GM21576 (cell line): ENCODE data around the gene TINAG.
A peak's percentile ranks its signal among the peaks of the same experiment; 100 is the strongest.
"Not testable (repeated sequence)": the region's sequence is repeated elsewhere in the genome, so short reads cannot be mapped to it uniquely, and the experiment has no call there.

ENCODE experiments used
- ATAC-seq: cut with Tn5 transposase; IDR thresholded peaks from one replicate; pipeline ENCODE4 v1.9.1; 2021; ENCODE audit warnings: mild to moderate bottlenecking, moderate library complexity; ENCODE audit not compliant: unreplicated experiment

TINAG gene

DNA sequence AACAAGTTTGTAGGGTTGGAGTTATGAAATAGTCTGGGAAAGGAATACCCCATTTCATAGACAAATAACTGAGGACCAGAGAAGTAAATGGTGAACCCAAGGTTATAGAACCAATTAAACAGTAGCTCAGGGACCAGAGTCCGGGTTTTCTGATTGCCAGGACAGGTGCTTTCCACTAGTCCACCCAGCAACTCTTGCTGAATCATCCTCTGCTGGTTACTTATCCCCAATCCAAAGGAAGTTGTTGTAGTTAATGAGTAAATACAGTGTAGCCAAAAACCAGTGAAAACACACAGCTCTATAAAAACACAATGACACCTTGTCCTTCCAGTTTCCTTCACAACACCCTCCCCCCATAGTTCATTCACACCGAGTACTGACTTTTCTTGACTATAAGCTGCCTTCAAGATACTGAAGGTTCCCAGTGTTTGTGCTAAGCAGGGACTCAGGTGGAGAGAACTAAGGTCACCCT is 766 bp upstream of the TINAG start:
- peak; percentile 46 for ATAC-seq

DNA sequence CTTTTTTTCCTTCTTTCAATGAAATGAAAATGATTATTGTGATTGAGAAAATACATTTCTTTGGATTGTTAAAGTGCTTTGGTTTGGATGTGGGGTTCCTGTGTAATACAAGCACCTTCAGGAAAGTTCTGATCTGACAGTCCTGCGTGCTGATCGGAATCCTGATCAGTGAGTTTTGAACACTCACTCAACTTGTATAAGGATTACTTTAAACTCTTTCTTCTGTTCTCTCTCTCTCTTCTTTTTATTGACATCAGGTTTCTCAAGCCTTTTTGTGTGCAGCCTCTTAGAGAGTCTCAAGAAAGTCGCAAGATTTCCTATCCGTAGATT is 710 bp downstream of the TINAG start:
- ATAC-seq = no peak

DNA sequence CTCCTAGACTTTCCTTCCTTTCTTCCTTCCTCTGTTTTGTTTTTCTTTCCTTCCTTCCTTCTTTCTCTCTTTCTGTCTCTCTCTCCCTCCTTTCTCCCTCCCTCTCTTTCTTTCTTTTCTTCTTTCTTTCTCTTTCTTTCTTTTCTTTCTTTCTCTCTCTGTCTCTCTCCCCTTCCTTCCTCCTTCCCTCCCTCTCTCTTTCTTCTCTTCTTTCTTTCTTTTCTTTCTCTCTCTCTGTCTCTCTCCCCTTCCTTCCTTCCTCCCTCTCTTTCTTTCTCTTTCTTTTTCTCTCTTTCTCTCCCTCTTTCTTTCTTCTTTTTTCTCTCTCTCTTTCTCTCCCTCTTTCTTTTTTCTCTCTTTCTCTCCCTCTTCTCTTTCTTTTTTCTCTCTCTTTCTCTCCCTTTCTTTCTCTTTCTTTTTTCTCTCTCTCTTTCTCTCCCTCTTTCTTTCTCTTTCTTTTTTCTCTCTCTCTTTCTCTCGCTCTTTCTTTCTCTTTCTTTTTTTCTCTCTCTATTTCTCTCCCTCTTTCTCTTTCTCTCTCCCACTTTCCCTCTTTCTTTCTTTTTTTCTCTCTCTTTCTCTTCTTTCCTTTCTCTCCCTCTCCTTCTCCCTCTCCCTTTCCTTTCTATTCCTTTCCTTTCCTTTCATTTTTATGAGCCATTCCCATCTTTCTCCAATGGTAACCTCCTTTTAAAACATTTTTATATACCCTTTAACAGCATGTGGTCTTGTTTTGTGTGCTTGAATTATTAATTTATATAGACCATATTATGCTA is 2.3 kb downstream of the TINAG start:
- no peak for ATAC-seq

DNA sequence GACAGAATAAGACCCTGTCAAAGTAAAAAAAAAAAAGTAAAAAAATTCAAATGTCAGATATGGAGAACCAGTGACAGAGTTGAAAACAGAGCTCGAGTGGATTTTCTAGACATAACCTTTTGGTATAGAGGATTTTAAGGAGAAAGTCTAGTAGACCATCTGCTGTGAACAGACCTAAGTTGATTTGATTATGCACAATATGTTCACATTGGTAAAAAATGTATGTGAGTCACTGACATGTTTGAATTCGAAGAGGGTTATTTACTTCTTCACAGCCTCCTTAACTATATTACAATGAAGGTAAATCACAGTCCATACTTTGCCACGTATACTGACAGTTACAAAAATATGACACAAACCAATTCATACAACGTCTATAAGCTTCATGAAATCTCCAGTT is 7.4 kb downstream of the TINAG start:
- no peak for ATAC-seq

DNA sequence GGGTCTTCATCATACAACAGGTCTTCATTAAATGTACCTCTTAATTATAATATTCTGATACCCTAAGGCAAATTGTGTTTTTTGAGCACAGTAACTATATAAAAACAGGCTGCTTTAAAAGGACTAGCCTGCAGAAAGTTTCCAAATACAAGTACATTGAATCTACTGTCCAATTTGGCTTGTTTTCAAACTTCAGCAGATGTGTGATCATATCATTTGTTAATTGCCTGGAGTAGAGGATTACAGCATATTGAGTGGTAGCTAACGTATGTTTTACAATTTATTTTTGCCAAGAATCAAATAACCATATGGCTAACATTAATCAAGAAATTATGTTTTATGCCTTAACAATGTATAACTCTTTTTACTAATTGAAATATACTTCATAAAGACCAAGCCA is 12.6 kb downstream of the TINAG start:
- no peak for ATAC-seq

DNA sequence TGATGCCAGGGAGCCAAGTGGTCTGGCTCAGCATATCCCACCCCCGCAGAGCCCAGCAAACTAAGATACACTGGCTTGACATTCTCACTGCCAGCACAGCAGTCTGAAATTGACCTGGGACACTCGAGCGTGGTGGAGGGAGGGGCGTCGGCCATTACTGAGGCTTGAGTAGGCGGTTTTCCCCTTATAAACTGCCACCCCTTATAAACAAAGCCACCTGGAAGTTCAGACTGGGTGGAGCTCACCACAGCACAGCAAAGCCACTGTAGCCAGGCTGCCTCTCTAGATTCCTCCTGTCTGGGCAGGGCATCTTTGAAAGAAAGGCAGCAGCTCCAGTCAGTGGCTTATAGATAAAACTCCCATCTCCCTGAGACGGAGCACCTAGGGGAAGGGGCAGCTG is 19.4 kb downstream of the TINAG start:
- no peak for ATAC-seq

DNA sequence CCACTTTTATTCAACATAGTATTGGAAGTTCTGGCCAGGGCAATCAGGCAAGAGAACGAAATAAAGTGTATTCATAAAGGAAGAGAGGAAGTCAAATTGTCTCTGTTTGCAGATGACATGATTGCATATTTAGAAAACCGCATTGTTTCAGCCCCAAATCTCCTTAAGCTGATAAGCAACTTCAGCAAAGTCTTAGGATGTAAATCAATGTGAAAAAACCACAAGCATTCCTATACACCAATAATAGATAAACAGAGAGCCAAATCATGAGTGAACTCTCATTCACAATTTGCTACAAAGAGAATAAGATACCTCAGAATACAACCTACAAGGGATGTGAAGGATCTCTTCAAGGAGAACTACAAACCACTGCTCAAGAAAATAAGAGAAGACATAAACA is 23.3 kb downstream of the TINAG start:
- ATAC-seq = not testable (repeated sequence)

DNA sequence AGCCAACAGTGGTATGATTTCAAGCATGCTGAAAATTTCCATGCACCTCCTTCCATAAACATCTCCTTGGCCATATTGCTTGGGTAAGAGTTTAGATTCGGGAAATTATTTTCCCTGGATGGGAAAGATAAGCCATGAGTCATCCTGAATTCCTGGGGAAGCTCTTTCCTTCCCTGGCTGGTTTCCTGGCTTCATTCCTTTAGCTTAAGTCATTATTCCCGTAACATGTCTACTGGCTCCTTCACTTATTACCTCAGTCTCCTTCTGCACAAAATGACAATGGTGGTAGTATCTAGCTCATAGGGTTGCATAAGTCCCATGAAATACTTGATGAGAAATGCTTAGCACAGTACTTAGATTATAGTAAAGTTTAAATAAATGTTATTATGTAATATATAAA is 27.6 kb downstream of the TINAG start:
- no peak for ATAC-seq

DNA sequence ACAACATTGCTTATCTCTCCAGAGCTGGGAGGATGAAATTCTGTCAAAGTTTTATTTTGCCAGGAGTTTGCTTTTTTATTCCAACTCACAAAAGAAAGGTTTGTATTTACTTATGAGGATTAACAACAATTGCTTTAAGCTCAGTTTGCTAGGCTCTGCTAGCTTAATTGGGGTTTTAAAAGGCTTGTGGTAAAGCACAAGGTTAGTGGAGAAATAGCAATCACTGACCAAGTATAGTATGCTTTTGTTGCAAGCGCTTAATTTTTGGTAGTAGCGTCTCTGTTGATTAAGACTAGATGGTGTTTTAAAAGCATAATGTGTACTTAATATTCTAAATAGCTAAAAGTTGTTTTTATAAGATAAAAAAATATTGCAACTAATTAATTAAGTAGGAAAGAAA is 45.7 kb downstream of the TINAG start:
- ATAC-seq = no peak

DNA sequence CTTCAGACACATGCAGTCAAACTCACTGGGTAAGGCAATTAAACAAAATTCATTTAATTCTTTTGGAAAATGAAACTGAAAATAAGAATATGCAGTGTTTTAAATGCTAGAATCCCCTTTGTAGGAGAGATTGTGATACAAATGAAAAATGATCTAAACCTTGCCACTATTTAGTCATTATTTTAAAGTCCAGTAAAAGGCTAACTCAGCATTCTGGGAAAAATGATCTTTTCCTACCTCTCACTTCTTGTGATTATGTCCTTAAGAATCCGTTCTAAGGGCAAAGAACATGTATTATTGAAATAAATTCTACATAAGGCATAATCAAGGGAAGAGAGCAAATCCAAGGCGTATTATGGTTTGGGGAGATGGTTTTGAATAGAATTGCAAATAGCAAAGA is 46.4 kb downstream of the TINAG start:
- no peak for ATAC-seq

DNA sequence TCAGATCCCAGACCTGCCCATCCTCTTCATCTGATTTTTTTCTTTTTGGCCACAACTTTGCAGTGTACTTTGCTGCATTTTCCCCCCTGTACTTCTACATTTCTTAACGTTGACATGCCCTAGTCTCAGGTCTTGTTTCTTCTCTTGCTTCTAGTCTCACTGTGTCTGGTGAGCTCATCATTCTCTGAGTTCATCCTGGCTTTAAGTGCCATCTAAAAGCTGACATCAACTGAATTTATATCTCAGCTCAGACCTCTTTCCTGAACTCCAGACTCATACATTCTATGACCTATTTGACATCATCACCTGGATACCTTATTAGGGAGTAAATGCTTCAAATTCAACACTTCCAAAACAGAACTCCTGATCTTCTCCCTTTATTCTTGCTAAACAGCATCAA is 48.9 kb downstream of the TINAG start:
- ATAC-seq = no peak

DNA sequence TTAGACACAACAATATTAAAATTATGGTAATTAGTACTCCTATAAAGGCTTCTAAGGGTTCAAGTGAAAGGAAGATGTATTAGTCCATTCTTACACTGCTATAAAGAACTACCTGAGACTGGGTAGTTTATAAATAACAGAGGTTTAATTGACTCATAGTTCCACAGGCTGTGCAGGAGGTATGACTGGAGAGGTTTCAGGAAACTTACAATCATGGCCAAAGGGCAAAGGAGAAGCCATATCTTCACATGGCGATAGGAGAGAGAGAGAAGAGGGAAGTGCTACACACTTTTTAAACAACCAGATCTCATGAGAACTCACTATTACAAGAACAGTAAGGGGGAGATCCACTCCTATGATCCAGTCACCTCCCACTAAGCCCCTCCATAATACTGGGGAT is 52.9 kb downstream of the TINAG start:
- ATAC-seq = no peak

DNA sequence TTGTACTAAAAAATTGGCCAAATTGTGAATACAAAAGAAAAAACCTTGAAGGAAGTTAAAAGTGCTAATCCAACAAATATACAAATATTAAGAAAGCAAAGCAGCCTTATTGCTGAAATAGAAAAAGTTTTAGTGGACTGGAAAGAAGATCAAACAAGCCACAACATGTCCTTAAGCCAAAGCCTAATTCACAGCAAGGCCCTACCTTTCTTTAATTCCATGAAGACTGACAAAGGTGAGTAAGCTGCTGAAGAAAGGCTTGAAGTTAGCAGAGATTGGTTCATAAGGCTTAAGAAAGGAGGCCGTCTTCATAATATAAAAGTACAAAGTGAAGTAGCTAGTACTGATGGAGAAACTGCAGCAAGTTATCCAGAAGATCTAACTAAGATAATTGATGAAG is 53.5 kb downstream of the TINAG start:
- ATAC-seq = no peak

DNA sequence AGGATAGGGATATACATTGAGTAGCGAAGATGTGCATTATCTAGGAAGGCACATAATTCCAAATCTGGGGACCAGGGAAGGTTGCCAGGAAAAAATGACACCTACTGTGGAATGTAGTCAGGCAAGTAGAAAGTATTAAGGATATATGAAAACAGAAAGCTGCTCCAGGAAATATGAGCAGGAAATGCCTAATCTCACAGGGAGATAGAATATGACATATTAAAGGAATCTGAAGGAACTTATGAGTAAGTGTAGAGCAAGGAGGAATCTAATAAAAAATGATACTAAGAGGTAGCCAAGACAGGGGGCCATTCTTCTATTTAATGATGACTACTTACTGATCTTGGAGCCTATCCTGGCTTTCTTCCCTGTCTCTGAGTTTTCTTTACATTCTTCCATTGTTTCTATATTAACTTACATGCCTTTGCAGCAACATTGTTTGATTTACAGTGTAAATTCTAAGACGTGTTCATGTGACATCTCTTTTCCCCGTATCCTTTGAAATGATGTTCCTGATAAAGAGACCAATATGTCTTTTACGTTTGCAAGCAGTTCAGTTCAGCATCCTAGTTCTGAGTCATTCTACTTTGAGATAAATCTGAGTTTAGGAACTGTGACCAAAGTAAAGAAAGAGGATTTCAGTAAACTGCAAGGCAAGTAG is 58.6 kb downstream of the TINAG start:
- ATAC-seq = no peak

DNA sequence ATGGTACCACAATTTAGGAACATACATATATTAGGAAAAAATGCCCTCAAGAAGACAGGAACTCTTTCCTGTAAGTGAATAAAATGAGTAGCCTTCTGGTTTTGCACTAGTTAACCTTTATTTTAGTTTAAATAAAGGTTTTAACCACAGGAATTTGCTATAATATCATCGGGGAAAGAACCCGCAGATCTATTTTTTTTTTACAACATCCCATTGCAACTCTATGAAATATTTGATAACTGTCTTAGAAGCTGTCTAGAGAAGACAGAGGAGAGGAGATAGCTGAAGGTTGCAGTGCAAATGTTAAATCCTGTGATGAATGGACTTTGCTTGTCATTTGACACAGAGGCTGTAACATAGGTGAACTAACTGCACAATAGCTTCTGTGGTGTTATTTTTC is 69.5 kb downstream of the TINAG start:
- no peak for ATAC-seq

DNA sequence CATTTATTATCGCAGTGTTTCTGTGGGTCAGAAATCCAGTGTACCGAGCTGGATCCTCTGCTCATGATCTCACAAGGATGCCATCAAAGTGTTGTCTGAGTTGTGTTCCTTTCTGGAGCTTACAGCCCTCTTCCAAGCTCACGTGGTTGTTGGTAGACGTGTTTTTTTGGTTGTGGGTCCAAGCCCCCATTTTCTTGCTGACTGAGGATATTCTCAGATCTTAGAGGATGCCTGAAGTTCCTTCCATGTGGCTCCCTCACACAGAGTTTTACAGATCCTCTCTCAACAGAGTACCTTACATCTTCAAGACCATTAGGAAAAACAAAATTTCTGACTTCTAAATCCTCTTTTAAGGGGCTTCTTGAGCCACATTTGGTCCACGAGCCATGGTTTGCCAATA is 78.1 kb downstream of the TINAG start:
- no peak for ATAC-seq

DNA sequence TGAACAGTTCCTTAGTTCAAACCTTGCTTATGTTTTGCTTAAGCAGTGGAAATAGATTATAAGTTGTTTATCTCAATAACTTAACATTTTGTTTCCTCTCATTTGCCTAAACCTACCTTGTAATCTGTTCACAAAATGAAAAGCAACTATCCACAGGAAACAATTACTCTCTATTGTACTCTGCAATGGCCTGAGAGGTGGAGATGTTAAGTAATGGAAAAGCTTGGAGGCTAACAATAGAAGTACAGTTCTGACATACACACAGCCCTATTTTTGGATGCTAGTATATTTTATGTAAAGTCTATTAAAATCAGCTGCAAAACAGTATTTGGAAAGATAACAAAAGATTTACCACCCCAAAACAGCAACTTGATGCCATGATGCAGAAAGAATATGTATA is 82.1 kb downstream of the TINAG start:
- no peak for ATAC-seq

DNA sequence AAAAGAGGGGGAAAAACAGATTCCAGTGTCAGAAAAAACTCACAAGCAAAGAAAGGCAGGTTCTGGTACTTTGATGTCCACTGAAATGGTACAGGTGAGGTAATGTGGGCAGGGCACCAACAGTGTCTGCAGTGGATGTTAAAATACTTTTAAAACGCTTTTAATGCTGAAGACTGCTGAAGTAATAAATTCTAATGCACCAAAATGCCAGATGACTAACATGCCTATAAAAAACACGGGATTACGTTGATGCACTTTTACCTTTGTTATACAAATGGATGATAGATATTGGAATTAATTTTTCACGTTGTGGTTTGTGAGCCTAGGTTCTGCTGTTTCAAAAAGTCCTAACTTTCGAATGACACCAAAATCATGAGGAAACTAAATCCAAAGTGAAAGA is 83.3 kb downstream of the TINAG start:
- no peak for ATAC-seq

DNA sequence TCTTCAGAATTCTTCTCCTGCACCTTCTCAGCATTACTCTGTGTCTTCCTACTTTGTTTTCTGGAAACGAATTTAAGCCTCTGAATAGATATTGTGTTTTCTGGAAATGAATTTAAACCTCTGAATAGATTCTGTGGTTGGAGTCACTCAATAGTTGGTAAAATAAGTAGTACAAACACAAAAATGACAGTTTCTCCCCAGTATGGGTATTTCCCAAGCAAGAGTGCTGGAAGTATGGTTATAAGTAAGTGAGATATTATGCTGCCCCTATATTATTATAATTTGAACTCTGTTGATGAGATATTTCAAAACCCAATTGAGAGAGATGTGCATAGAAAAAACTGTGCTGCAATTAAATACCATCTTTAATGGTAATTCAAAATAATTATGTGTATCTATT is 94.9 kb downstream of the TINAG start:
- ATAC-seq = no peak

DNA sequence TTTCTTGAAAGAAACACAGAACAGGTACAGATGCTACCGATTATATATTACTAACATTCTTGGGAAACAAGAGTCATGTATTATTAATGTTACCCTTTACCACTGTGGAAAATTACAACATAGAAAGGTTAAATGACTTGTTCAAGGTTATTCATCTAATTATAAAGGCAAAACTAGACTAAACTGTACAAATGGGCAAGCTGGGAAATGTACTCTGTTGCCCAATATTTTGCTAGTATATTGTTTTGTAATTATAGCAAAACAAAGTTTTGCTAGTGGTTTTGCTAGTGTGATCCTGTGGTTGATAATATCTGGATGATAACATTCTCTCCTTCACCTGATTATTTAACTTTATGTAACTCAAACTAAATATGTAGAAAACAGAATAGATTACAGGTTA is 96.5 kb downstream of the TINAG start:
- ATAC-seq = no peak

DNA sequence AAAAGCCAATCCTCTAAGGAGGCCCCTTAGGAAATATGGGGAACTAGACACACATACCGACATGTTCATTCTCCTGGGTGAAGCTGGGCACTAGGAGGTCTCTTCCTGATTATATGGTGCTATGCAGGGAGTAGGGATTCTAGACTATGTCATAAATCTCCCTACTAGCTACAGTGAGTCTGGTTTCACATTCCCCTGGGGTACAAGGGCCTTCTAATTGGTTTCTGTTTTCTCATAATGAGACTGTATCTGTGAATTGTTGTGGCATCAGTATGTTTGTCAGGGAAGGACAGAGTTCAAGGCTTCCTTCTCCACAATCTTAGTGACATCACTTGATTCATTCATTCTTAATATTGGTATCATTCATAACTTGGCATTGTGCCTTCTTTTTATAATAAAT is 103.5 kb downstream of the TINAG start:
- no peak for ATAC-seq

DNA sequence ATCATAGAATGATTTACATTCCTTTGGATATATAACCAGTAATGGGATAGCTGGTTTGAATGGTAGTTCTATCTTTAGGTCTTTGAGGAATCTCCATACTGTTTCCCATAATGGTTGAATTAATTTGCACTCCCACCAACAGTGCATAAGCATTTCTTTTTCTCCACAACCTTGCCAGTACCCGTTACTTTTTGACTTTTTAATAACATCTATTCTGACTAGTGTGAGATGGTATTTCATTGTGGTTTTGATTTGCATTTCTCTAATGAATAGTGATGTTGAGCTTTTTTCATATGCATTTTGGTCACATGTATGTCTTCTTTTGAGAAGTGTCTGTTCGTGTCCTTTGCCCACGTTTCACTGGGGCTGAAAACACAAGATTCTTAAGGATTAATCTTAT is 107.3 kb downstream of the TINAG start:
- no peak for ATAC-seq

DNA sequence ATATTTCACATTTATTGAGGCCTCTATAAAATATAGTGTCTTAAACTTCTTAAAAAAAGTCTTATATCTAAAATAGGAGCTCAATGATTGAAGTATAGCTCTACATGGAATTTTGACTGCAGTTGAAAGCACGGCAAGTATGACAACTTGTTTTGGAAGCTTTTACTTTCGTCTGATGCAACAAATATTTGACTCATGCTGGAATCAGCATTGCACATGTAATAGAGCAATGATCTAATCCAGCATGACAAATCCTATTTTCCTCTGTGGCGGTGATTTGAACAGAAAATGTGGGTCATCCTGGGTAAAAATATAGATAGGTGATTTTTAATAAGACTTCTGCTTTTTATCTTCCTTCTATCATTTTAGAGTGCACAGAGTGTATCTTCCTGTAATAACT is 111.6 kb downstream of the TINAG start:
- no peak for ATAC-seq
